GM19324 (cell line): ENCODE data around the gene CARD14.
A peak's percentile ranks its signal among the peaks of the same experiment; 100 is the strongest.

Experiments
- ATAC-seq: cut with Tn5 transposase; IDR thresholded peaks from one replicate; pipeline ENCODE4 v1.9.1; 2021; ENCODE audit warnings: mild to moderate bottlenecking, moderate library complexity; ENCODE audit not compliant: unreplicated experiment, low FRiP score

Gene CARD14

GRCh38 chr17:80169784-80170500 is at the start of gene CARD14:
TSS of gene CARD14 (plus strand) at chr17:80170030. CDS start at chr17:80181439, 11,409 bp downstream.
- no peak for ATAC-seq

DNA sequence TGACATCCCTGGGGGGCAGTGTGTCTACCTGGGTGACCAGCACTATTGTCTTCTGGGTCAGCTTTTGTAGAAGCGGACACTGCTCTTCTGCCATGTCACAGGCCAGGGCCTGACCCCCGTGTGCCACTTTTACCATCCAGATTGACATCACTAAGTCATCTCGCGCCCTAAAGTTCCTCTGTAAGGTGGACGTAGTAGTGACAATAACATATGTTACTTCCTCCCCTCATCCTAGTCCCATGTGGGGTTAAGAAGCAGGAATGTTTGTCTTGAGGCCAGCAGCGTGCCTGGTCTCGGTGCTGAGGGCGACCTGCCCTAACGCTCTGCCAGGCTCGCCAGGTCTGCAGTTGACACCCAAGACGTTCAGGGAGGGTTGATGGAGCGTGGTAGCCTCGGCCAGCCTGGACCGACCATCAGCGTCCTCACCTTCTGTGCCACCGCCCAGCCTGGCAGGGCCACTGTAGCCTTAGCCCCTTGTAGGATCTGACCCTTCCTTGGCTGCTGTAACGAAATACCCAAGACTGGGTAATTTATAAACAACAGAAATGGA is 47.7 kb upstream of the CARD14 start:
- ATAC-seq, result no peak

GRCh38 chr17:80122926-80123505 is 46.8 kb upstream of the CARD14 start:
- ATAC-seq, result no peak

- ATAC-seq, result no peak
These were observed 46.0 kb upstream of the CARD14 start for GRCh38 chr17:80123791-80124190.

GRCh38 chr17:80124351-80124981 is 45.4 kb upstream of the CARD14 start:
- no peak for ATAC-seq

DNA sequence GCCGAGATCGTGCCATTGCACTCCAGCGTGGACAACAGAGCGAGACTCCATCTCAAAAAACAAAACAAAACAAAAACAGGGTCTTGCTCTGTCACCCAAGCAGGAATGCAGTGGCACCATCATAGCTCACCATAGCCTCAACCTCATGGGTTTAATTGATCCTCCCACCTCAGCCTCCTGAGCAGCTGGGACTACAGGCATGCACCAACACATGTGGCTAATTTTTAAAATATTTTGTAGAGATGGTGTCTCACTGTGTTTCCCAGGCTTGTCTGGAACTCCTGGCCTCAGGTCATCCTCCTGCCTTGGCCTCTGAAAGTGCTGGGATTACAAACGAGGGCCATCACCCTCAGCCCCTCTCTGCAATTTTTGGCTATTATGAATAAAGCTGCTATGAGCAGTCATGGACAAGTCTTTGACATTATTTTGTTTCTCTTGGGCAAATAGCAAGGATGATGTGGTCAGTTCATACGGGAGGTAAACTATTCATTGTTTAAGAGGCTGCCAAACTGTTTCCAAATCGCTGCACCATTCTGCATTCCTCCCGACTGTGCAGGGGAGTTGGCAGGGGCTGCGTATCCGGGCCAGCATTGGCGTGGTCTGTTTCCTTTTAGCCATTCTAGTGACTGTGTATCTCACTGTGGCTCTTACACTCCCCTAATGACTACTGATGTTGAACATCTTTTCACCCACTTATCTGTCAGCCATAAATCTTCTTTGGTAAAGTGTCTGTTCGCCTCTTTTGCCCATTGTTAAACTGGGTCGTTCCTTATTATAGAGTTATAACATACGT is 44.0 kb upstream of the CARD14 start:
- no peak for ATAC-seq

- ATAC-seq, result no peak
These were observed 43.4 kb upstream of the CARD14 start for GRCh38 chr17:80126449-80126715.

- no peak for ATAC-seq
These were observed 40.7 kb upstream of the CARD14 start for GRCh38 chr17:80129006-80129565.

DNA sequence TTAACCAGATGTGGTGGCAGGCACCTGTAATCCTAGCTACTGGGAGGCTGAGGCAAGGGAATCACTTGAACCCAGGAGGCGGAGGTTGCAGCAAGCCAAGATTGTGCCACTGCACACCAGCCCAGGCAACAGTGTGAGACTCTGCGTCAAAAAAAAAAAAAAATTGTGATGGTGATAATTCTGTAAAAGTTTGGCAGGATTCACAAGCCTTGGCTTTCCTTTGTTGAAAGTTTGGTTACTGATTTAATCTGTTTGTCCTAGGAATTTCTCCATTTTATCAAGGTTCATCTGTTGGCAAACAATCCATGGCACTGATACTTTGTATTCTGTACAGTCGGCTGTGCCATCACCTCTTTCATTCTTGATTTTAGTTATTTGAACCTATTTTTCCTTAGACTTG is 38.8 kb upstream of the CARD14 start:
- ATAC-seq, result no peak

DNA sequence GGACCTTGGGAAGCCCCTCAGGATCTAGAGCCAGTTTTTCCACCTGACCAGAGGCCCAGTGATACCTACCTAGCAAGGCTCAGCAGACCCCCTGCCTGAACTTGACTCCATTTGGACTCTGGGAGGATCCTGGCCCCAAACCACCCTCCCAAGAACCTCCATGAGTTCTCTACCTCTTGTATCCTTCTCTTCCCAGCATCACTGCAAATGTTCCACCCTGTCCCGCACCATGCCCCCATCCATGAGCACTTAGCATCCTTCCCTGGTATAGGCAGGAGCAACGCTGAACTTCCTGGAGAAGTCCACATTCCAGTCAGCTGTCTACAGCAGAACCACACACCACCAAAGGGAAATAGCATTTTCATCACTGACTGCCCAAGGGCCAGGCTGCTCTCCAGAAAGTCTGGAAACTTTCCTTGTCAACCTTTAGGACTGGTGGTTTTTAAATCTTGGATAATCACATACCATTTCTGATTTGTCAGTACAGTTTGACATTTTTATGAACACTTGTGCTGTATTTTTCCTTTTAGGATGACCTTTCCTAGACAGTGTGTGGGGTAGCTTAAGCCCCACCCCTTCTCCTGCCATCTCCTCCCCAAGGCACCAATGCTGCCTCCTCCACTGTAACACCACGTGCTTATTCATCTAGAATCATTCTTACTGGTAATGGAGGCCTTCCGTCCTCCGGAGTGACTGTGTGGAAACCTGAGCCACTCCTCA is 36.8 kb upstream of the CARD14 start:
- no peak for ATAC-seq

- no peak for ATAC-seq
These were observed 36.2 kb upstream of the CARD14 start for GRCh38 chr17:80133626-80133970.

DNA sequence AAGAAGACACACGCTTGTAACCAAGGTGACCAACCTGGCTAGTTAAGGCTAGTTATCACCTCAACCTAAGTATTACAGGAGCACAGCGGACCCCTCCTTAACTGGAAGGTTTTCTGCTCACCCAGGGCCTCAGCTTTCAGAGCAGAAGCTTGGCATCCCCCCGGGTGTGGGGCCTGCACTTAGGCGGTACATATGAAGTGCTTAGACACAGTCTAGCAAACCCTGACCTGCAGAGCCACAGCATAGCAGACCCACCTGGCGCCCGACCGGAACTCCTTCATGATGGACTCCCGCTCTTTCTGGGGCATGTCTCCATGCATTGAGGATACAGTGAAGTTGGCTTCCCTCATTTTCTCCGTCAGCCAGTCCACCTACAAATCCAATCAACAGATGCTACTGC is 32.7 kb upstream of the CARD14 start:
- ATAC-seq, result no peak

DNA sequence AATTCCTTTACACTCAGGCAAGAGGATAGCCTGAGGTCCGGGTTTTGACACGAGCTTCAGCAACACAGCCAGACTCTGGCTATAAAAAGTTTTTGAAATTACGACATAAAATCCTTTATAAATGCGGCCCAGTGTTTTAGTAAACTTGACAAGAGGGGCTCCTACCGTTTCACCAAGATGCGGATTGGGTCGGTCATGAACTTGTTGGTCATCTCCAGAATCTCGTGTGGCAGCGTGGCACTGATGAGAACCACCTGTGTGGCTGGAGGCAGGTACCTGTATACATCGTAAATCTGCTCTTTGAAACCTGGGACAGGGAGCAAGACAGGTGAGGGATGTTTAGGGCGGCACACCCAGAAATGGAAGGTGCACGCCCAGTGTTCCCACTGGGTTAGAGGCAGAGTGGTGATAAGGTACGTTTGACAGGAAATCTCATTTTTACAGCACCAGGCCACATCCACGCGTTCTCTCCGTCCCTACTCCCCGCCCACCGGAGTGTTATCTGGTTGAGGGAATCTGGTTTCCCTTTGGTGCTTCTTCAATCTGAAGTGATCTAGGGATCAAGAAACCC is 30.9 kb upstream of the CARD14 start:
- no peak for ATAC-seq

DNA sequence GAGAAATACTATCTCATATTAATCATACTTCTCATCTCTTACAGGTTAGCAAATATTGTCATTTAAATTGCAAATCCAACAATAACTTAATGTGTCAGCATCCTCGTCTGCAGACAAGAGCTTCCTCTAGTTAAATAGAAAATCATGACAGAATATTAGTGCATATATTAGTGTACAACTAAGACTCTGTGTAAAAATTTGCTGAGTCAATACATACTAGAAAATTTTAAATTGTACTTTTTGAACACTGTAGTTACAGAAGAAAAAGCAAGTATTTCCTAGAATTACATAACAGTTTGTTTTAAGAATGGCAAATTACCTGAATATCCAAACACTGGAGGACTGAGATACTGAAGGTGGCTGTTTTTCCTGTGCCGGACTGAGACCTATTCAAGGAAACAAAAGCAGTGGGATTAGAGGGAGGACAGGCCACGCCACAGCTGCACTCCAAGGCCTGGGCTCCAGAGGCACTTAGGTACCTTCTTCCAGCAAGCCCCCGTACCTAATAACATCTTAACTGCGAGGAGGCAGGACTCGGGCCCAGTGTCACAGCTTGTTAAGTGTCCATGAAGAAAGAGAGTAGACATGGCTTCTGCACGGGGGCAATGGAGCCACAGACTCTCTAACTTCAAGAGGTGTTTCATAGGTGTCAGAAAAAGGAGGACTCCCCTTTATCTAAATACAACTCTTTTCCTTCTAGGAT is 28.2 kb upstream of the CARD14 start:
- no peak for ATAC-seq

GRCh38 chr17:80142929-80143328 is 26.9 kb upstream of the CARD14 start:
- no peak for ATAC-seq

GRCh38 chr17:80145076-80146075 is 24.5 kb upstream of the CARD14 start:
- ATAC-seq, result no peak

- ATAC-seq, result peak; percentile 33
These were observed 23.5 kb upstream of the CARD14 start for GRCh38 chr17:80146121-80147034.
